K562 (cell line): ENCODE data around the gene ZNF672. TPM values are rescaled to one million over a fixed set of nuclear protein-coding genes. Genes with fewer than 3 reads are reported as not detected.

ENCODE experiments used
- POLR2AphosphoS5 ChIP-seq: IDR thresholded peaks from 2 replicates; pipeline ENCODE4 v1.6.1; 2011; ENCODE audit warnings: mild to moderate bottlenecking, low read depth, low read length, moderate library complexity; ENCODE audit not compliant: control insufficient read depth, insufficient read depth
- SRF ChIP-seq, 2 experiments: fragments of 250-450, 450-650 bp in 1 of 2; sonication (Bioruptor Pico) in 1 of 2; sonication (generic) in 1 of 2; formaldehyde crosslinking; IDR thresholded peaks; 2 replicates each; pipeline versions ENCODE4 v1.5.0 to v1.5.1; 2020 to 2022; ENCODE audit warnings: mild to moderate bottlenecking in 1 of 2, missing genetic modification reagents in 1 of 2
- TRIM25 ChIP-seq: fragments of 450-650 bp; IDR thresholded peaks from 2 replicates; pipeline ENCODE4 v1.7.0; 2016; ENCODE audit warnings: borderline replicate concordance
- polyA plus RNA-seq, 8 experiments: library from polyadenylated mRNA; depleted of rRNA in 4 of 8; stranded (reverse) in 5 of 8; unstranded in 3 of 8; fragments of >200 nt; fragmentation: Nextera tagmentation in 2 of 8; fragmentation: Illumina TruSeq in 1 of 8; extraction: Ambion mirVana in 2 of 8; extraction: Trizol in 1 of 8; gene quantifications; 2 replicates each; pipeline versions ENCODE4 v1.2.1 to v1.2.3, GENCODE V29; 2011 to 2014; ENCODE audit warnings: inconsistent platforms in 1 of 8, missing spikeins in 1 of 8
- total RNA-seq, 7 experiments: library from RNA; depleted of rRNA in 6 of 7; stranded (reverse); fragments of >200 nt in 6 of 7; fragmentation: Illumina TruSeq in 2 of 7; extraction: Trizol in 2 of 7; gene quantifications; 2 replicates each; pipeline versions ENCODE4 v1.2.1 to v1.2.3, GENCODE V29; 2011 to 2021; ENCODE audit warnings: low replicate concordance in 1 of 7
- TF ChIP-seq, protein P1 (sequence below): fragments of 450-650 bp; IDR thresholded peaks from 2 replicates; pipeline ENCODE4 v1.6.1; 2016; ENCODE audit warnings: borderline replicate concordance

ZNF672 gene
- total and polyA plus RNA-seq, 9 of the 15 experiments (the other 6 are each of a cell fraction or from before 2014, with no cell fraction given) = 1.9 to 57.9 (median 24.1) TPM

DNA sequence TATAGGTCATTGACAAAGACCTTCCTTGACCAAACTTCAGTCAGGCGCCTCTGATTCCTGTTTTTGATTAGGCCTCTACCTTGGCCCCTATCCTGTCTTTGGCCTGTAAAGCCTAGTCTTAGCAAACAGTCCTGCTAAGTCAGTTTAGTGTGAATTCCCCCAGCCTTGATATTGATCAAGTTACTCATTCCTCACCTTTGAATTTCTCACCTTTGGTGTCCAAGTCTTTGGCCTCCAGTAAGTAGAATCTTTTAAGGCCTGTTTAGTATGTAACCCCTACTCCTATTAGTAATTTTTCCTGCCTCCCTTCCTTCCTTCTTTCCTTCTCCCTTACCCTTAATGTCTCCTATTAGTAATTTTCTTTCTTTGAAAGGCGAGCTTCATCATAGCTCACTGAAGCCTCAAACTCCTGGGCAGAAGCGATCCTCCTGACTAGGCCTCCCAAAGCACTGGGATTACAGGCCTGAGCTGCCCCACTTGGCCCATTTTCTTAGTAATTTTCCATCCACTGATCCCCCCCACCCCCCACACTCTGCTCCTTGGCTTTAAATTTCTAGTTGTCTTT, 33.9 kb downstream of the ZNF672 start (continued):
- TF ChIP-seq, protein P1, sequence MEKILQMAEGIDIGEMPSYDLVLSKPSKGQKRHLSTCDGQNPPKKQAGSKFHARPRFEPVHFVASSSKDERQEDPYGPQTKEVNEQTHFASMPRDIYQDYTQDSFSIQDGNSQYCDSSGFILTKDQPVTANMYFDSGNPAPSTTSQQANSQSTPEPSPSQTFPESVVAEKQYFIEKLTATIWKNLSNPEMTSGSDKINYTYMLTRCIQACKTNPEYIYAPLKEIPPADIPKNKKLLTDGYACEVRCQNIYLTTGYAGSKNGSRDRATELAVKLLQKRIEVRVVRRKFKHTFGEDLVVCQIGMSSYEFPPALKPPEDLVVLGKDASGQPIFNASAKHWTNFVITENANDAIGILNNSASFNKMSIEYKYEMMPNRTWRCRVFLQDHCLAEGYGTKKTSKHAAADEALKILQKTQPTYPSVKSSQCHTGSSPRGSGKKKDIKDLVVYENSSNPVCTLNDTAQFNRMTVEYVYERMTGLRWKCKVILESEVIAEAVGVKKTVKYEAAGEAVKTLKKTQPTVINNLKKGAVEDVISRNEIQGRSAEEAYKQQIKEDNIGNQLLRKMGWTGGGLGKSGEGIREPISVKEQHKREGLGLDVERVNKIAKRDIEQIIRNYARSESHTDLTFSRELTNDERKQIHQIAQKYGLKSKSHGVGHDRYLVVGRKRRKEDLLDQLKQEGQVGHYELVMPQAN = no peak
- TF ChIP-seq TRIM25 (0 out of 2 replicates have a peak, but pooled peaks have one; percentile 44), POLR2AphosphoS5 (no peak), SRF (CRISPR knock-in tag; IDR thresholded peaks at IDR 0.05) (no peak)
